B cell (primary cell): ENCODE measurements around the gene LCE3A.

Experiments used
- EZH2 ChIP-seq: IDR thresholded peaks from 2 replicates; pipeline ENCODE4 v1.6.1; 2012; ENCODE audit warnings: borderline replicate concordance, low read depth, mild to moderate bottlenecking, moderate library complexity, low read length; ENCODE audit not compliant: insufficient read depth, poor library complexity, severe bottlenecking
- TF ChIP-seq, protein P1 (sequence below): fragments of 200-600 bp; IDR thresholded peaks from one replicate; pipeline ENCODE4 v1.8.0; 2022; ENCODE audit warnings: antibody characterized with exemption, mild to moderate bottlenecking

GRCh38 chr1:152667648-152668047 is 44.7 kb upstream of the LCE3A start:
- TF ChIP-seq, protein P1, sequence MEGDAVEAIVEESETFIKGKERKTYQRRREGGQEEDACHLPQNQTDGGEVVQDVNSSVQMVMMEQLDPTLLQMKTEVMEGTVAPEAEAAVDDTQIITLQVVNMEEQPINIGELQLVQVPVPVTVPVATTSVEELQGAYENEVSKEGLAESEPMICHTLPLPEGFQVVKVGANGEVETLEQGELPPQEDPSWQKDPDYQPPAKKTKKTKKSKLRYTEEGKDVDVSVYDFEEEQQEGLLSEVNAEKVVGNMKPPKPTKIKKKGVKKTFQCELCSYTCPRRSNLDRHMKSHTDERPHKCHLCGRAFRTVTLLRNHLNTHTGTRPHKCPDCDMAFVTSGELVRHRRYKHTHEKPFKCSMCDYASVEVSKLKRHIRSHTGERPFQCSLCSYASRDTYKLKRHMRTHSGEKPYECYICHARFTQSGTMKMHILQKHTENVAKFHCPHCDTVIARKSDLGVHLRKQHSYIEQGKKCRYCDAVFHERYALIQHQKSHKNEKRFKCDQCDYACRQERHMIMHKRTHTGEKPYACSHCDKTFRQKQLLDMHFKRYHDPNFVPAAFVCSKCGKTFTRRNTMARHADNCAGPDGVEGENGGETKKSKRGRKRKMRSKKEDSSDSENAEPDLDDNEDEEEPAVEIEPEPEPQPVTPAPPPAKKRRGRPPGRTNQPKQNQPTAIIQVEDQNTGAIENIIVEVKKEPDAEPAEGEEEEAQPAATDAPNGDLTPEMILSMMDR = no peak
- TF ChIP-seq EZH2 = no peak
